PFSK-1 (cell line): Measurements from ENCODE around the gene SRPK2.

ENCODE experiments used
- FOXP2 ChIP-seq: optimal IDR thresholded peaks from 2 replicates; pipeline ENCODE3; 2011; ENCODE audit warnings: borderline replicate concordance, control low read depth, inconsistent platforms; ENCODE audit not compliant: insufficient read depth; ENCODE audit errors: extremely low read length, extremely low read depth
- POLR2AphosphoS5 ChIP-seq: IDR thresholded peaks from 2 replicates; pipeline ENCODE4 v1.6.1; 2012; ENCODE audit warnings: low read depth, mild to moderate bottlenecking, control low read depth, low read length, moderate library complexity
- SIN3A ChIP-seq: IDR thresholded peaks from 2 replicates; pipeline ENCODE4 v1.6.1; 2012; ENCODE audit warnings: mild to moderate bottlenecking, low read length, moderate library complexity, borderline replicate concordance; ENCODE audit not compliant: insufficient read depth
- TAF1 ChIP-seq: IDR thresholded peaks from 2 replicates; pipeline ENCODE4 v1.6.1; 2012; ENCODE audit warnings: low read length, control low read depth, borderline replicate concordance; ENCODE audit not compliant: insufficient read depth
- TF ChIP-seq, protein P1 (sequence below), 2 experiments: IDR thresholded peaks; 2 replicates each; pipeline versions ENCODE4 v1.6.1 to v1.8.0; 2011 to 2012; ENCODE audit warnings: low read depth in 2 of 2, low read length in 2 of 2, control low read depth in 1 of 2, inconsistent platforms in 1 of 2, mild to moderate bottlenecking in 1 of 2, moderate library complexity in 1 of 2; ENCODE audit not compliant: insufficient read depth in 1 of 2

Gene SRPK2

DNA sequence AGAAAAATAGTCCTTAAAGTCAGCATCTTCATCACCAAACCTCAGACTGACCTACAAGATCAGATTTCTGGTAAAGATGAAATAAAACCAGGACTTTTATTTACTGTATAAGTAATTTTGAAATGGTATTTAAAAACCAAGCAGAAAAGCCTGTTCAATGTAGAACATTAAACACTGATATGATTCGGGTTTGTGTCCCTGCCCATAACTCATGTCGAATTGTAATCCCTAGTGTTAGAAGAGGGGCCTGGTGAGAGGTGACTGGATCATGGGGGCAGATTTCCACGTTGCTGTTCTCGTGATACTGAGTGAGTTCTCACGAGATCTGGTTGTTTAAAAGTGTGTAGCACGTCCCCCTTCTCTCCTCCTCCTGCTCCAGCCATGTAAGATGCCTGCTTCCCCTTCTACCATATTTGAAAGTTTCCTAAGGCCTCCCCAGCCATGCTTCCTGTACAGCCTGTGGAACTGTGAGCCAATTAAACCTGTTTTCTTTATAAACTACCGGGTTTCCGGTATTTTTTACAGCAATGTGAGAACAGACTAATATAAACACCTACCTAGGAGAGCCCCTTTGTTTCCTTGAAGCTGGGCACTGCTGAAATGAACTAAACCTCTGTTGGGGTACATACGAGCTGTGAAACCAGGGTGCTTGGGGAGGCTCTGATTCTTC lies 254.6 kb downstream of the SRPK2 start:
- no peak for TF ChIP-seq TAF1
- TF ChIP-seq, protein P1, sequence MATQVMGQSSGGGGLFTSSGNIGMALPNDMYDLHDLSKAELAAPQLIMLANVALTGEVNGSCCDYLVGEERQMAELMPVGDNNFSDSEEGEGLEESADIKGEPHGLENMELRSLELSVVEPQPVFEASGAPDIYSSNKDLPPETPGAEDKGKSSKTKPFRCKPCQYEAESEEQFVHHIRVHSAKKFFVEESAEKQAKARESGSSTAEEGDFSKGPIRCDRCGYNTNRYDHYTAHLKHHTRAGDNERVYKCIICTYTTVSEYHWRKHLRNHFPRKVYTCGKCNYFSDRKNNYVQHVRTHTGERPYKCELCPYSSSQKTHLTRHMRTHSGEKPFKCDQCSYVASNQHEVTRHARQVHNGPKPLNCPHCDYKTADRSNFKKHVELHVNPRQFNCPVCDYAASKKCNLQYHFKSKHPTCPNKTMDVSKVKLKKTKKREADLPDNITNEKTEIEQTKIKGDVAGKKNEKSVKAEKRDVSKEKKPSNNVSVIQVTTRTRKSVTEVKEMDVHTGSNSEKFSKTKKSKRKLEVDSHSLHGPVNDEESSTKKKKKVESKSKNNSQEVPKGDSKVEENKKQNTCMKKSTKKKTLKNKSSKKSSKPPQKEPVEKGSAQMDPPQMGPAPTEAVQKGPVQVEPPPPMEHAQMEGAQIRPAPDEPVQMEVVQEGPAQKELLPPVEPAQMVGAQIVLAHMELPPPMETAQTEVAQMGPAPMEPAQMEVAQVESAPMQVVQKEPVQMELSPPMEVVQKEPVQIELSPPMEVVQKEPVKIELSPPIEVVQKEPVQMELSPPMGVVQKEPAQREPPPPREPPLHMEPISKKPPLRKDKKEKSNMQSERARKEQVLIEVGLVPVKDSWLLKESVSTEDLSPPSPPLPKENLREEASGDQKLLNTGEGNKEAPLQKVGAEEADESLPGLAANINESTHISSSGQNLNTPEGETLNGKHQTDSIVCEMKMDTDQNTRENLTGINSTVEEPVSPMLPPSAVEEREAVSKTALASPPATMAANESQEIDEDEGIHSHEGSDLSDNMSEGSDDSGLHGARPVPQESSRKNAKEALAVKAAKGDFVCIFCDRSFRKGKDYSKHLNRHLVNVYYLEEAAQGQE (IDR thresholded peaks at IDR 0.05; ENCODE audit: insufficient read depth in 1 of 2, low read depth in 2 of 2, low read length in 2 of 2) = no peak
- no peak for TF ChIP-seq POLR2AphosphoS5
- no peak for TF ChIP-seq SIN3A
- no peak for TF ChIP-seq FOXP2

DNA sequence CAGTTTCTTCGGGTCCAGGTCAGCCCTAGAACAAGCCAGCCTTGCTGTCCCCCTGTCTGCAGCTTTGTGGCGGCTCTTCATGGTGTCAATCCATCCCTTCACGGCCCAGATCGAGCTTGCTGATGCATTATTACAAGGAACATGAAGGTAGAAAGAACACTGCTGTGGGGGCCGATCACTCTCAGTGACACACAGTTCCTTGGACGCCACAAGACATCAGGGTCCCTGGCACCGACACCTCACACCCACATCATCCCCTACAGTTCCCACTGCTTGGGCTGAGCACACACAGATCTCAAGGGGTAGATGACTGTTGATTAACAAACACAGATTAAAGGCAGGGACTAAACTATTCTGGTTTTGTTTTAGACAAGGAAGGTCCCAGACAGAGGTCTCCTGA lies 255.4 kb downstream of the SRPK2 start:
- no peak for TF ChIP-seq POLR2AphosphoS5
- TF ChIP-seq, protein P1 (IDR thresholded peaks at IDR 0.05; ENCODE audit: insufficient read depth in 1 of 2, low read depth in 2 of 2, low read length in 2 of 2) = no peak
- TF ChIP-seq FOXP2 = no peak
- TF ChIP-seq SIN3A = no peak
- TF ChIP-seq TAF1 = no peak

DNA sequence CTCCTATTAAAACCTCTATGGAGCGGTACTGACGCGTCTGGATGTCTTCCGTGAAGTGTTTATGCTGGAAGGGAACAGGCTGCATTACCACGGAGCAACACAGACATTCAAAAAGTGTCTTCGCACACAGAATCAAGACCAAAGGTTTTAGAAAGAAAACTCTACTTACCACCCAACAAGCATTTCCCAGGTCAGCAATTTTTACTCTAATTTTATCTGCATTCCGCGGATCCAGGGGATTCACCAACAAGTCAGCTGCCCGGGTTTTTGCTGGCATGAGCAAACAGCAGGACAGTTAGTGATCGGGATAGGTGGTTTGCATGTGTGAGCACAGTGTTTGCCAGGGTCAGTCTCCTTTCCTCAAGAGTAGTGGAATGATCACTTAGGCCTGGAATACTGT lies 255.9 kb downstream of the SRPK2 start:
- TF ChIP-seq SIN3A = no peak
- TF ChIP-seq POLR2AphosphoS5 = no peak
- TF ChIP-seq, protein P1 (IDR thresholded peaks at IDR 0.05; ENCODE audit: insufficient read depth in 1 of 2, low read depth in 2 of 2, low read length in 2 of 2) = no peak
- no peak for TF ChIP-seq FOXP2
- TF ChIP-seq TAF1 = no peak

DNA sequence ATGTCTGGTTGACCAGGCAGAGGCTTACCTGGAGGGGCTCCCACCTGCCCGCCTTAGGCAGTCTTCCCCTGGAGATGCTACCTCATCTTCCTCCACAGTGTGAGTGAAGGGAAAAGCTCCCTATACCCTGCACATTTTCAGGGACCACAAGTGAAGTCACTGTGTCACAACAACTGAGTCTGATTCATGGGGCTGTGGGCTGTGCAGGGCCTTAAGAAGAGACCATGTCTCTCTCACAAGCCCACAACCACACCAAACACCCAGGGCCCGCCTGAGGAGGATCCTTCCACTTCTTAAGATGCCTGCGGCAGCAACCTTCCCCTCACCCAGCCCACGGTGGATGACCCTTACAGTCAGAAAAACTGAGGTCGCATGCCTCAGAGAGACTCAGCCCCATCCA lies 256.4 kb downstream of the SRPK2 start:
- TF ChIP-seq TAF1 (no peak), SIN3A (no peak), POLR2AphosphoS5 (no peak), FOXP2 (no peak)
- TF ChIP-seq, protein P1 (IDR thresholded peaks at IDR 0.05; ENCODE audit: insufficient read depth in 1 of 2, low read depth in 2 of 2, low read length in 2 of 2) = no peak
